Stimulated activated CD8-positive, alpha-beta memory T cell treated with anti-CD3 and anti-CD28 coated beads, Interleukin-15, amount 100 ng/mL, for 48 hours (primary cell): ENCODE results near the gene BMP8B.

Experiments
- DNase-seq, 2 donors: peaks; one replicate each; pipeline ENCODE4 v3.0.0-alpha.2; 2020; ENCODE audit warnings: low read depth in 2 of 2

BMP8B gene

DNA sequence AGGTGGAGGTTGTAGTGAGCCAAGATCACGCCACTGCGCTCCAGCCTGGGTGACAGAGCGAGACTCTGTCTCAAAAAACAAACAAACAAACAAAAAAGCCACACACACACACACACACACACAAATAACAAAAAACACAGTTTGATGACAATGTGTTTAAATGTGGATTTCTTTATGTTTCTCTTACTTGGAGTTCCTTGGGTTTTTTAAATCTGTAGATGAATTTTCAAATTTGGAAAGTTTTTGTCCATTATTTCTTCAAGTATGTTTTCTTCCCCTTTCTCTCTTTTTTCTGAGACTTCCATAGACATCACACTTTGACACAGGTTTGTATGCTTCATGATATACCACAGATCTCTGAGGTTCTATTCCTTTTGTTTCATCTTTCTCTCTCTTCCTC, 62.1 kb downstream of the BMP8B start:
- no peak for DNase-seq

DNA sequence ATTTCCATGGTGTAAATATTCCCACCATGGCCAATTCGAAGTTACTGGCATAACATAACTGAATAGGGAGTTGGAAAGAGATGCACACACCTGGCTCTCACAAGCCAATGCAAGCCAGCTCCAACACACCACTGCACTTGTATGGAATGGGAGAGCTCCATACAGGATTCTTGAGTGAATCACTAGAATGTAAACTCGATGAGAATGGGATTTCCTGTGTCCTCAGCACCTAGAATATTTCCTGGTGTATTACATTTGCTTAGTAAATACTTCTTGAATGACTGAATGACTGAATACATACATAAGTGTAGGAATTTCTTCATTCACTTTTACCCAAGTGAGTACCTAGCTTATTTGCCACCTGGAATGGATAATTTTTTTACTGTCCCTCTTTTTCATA, 66.2 kb downstream of the BMP8B start:
- DNase-seq = no peak

- no peak for DNase-seq
Observed at GRCh38 chr1:39721664-39722063, 67.0 kb downstream of the BMP8B start.

DNA sequence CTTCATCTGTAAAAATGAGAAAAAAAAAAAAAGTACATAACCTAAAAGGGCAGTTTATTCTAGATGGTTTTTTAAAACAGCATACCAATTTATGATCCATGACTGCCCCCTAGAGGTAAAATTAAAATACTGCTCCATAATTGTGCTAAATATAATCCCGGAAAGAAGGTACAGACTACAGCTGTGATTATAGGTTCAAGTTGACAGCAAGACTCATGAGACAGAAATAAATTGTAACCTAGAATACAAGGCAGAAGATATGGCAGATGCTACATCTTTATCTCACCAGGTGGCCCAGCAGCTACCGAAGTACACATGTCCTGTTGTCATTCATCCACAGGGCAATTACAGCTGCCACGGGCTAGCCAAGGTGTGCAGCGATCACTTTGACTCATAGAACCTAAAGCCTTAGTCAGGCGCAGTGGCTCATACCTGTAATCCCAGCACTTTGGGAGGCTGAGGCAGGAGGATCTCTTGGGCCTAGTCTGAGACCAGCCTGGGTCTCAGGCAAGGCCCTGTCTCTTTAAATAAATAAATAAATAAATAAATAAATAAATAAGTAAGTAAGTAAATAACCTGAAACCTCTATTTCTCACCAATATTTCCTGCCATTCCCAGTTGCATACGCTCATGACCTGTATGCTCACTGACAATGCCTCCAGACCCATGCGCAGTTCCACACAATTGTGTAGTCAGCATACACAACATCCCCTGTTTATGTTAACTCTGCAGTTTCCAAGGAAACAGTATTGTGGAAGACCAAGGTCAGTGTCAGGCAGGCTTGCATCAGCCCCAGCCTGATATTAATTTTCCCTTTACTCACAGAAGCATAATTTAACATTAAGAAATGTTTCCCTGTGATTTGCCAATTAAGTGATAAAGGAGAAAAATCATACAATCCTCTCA, 68.3 kb downstream of the BMP8B start:
- DNase-seq = no peak

DNA sequence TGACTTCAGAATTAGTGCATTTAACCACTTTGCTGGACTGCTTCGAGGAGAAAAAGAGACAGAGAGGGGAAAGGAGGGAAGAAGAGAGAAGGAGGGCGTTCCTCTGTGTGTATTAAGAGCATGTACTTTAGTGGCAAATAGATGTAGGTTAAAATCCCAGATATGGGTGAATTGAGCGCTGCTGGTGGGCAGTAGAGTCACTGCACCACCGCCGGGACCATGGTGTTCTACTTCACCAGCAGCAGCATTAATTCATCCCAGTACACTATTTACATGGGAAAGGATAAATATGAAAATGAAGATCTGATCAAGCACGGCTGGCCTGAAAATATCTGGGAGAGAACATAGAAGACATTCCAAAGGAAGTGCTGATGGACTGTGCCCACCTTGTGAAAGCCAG, 70.9 kb downstream of the BMP8B start:
- DNase-seq = no peak

GRCh38 chr1:39713557-39713956, 75.1 kb downstream of the BMP8B start:
- no peak for DNase-seq

- no peak for DNase-seq
Observed at GRCh38 chr1:39711966-39712340, 76.7 kb downstream of the BMP8B start.

DNA sequence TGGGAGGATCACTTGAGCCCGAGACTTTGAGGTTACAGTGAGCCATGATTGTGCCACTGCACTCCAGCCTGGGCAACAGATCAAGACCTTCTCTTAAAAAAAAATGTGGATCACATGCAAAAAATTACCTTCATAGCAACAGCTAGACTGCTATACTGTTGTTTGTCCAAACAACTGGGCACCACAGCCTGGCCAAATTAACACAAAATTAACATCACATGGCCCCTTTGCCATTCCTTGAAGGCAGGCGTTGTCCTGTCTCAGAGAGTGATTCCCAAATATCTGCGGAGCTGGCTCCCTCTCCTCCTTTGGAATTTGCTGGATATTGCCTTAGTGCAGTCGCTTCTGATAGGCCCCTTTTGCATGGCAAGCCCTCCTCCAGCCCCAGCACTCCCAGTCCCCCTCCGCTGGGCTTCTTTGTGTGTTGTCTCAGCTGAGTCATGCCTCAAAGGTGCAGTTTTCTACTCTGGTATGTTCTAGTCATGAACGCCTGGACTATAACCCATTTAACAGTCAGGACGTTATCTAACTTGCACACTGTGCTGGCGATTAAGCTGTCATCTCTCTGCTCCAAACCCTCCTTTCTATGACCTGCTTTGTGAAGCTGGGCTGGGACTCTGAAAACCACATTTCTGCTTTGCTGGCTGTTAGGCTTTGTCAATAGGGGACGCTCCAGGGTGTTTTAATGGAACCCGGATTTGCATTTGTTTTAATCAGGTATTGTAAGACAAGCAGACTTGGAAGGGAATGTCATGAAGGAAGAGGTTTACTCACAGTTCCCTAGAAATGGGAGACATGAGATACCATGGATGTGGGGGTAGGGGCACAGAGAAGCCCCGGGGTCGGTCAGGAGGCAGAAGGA, 77.3 kb downstream of the BMP8B start:
- no peak for DNase-seq

DNA sequence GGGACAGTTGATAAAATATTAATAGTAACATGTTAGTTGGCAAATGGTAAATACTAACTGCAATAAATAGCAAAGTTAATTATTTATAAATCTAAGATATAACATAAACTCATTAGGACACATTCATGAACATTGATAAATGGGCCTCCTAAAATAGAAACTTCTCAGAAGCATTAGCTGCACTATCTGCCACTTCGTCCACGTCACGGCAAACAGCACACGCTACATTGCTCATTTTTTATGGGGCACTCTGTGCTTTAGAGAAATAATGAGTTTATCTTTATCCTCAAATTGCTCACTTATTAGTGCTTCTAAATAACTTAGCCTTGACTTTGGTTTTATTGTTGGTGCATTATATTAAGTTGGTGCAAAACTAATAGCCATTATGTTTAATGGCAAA, 81.2 kb downstream of the BMP8B start:
- no peak for DNase-seq
